Measurements from ENCODE around the gene PLP2. TPM values are rescaled to one million over a fixed set of nuclear protein-coding genes. Genes with fewer than 3 reads are reported as not detected.

The PLP2 gene
- total RNA-seq, 3 donors from 2014 or later (not counting 1 experiment from before 2014, with no cell fraction given), result 29.3 to 69.7 (median 34.8) TPM

GRCh38 chrX:49211074-49211473 is 39.4 kb downstream of the PLP2 start:
- intact Hi-C loops (cut with micrococcal nuclease), result no loop called here
- Mint-ChIP-seq H3K9me3 (no peaks in the 10 kb centered on the region), H3K27ac (no peak overlapping the region), H3K36me3 (no peaks in the 10 kb centered on the region), H3K27me3 (ENCODE audit: low read depth in 2 of 2) (peaks cover 0 to 4% of the 10 kb centered on the region in 2 donors), H3K4me3 (no peak overlapping the region), H3K4me1 (no peaks in the 10 kb centered on the region)
- WGBS (ENCODE audit: insufficient coverage), result 90% methylated on average over 6 of the region's 9 CpGs
- ATAC-seq (no peak), DNase-seq (no peak)
- H3K27me3 ChIP-seq (ENCODE audit: control insufficient read depth, insufficient read depth, low read length), result no peaks in the 10 kb centered on the region
- H3K9me3 ChIP-seq (ENCODE audit: control insufficient read depth, insufficient read depth, low read length), result no peaks in the 10 kb centered on the region
- H3K36me3 ChIP-seq (ENCODE audit: control insufficient read depth, insufficient read depth, low read length), result no peaks in the 10 kb centered on the region
- H3K4me1 ChIP-seq (ENCODE audit: control insufficient read depth, insufficient read depth, low read length), result no peaks in the 10 kb centered on the region
- no peak overlapping the region for H3K27ac ChIP-seq (ENCODE audit: low read length)
- no peak overlapping the region for H3K4me3 ChIP-seq (ENCODE audit: low read length)
- TF ChIP-seq CTCF (IDR thresholded peaks at IDR 0.05), result no peak

- Mint-ChIP-seq H3K9me3 (no peaks in the 10 kb centered on the region), H3K4me1 (no peaks in the 10 kb centered on the region), H3K27me3 (ENCODE audit: low read depth in 2 of 2) (peaks cover 0 to 4% of the 10 kb centered on the region in 2 donors), H3K27ac (no peak overlapping the region), H3K4me3 (no peak overlapping the region), H3K36me3 (no peaks in the 10 kb centered on the region)
- WGBS (ENCODE audit: insufficient coverage), result 92% methylated on average over 2 of the region's 2 CpGs
- ATAC-seq (no peak), DNase-seq (no peak)
- Histone ChIP-seq H3K9me3 (ENCODE audit: control insufficient read depth, insufficient read depth, low read length) (no peaks in the 10 kb centered on the region), H3K4me3 (ENCODE audit: low read length) (no peak overlapping the region), H3K27ac (ENCODE audit: low read length) (no peak overlapping the region), H3K4me1 (ENCODE audit: control insufficient read depth, insufficient read depth, low read length) (no peaks in the 10 kb centered on the region), H3K27me3 (ENCODE audit: control insufficient read depth, insufficient read depth, low read length) (no peaks in the 10 kb centered on the region), H3K36me3 (ENCODE audit: control insufficient read depth, insufficient read depth, low read length) (no peaks in the 10 kb centered on the region)
- TF ChIP-seq CTCF (IDR thresholded peaks at IDR 0.05), result no peak
- intact Hi-C loops (cut with micrococcal nuclease), result no loop called here
Observed at GRCh38 chrX:49212209-49212608, 40.5 kb downstream of the PLP2 start.

- H3K36me3 Mint-ChIP-seq, result no peaks in the 10 kb centered on the region
- Histone ChIP-seq H3K36me3 (ENCODE audit: control insufficient read depth, insufficient read depth, low read length) (no peaks in the 10 kb centered on the region), H3K4me3 (ENCODE audit: low read length) (no peak overlapping the region), H3K27ac (ENCODE audit: low read length) (no peak overlapping the region), H3K4me1 (ENCODE audit: control insufficient read depth, insufficient read depth, low read length) (no peaks in the 10 kb centered on the region), H3K27me3 (ENCODE audit: control insufficient read depth, insufficient read depth, low read length) (no peaks in the 10 kb centered on the region), H3K9me3 (ENCODE audit: control insufficient read depth, insufficient read depth, low read length) (no peaks in the 10 kb centered on the region)
- ATAC-seq (no peak), DNase-seq (no peak)
- peaks cover 0 to 4% of the 10 kb centered on the region in 2 donors for H3K27me3 Mint-ChIP-seq (ENCODE audit: low read depth in 2 of 2)
- no peaks in the 10 kb centered on the region for H3K9me3 Mint-ChIP-seq
- H3K27ac Mint-ChIP-seq, result no peak overlapping the region
- no peak overlapping the region for H3K4me3 Mint-ChIP-seq
- no peak for TF ChIP-seq CTCF (IDR thresholded peaks at IDR 0.05)
- WGBS (ENCODE audit: insufficient coverage), result 79% methylated on average over 1 of the region's 1 CpG
- H3K4me1 Mint-ChIP-seq, result no peaks in the 10 kb centered on the region
- intact Hi-C loops (cut with micrococcal nuclease), result no loop called here
Observed at GRCh38 chrX:49212861-49213260, 41.2 kb downstream of the PLP2 start.

GRCh38 chrX:49214416-49214815 is 42.7 kb downstream of the PLP2 start:
- Histone ChIP-seq H3K36me3 (ENCODE audit: control insufficient read depth, insufficient read depth, low read length) (no peaks in the 10 kb centered on the region), H3K9me3 (ENCODE audit: control insufficient read depth, insufficient read depth, low read length) (no peaks in the 10 kb centered on the region), H3K27ac (ENCODE audit: low read length) (no peak overlapping the region), H3K4me3 (ENCODE audit: low read length) (no peak overlapping the region), H3K27me3 (ENCODE audit: control insufficient read depth, insufficient read depth, low read length) (no peaks in the 10 kb centered on the region), H3K4me1 (ENCODE audit: control insufficient read depth, insufficient read depth, low read length) (no peaks in the 10 kb centered on the region)
- DNase-seq (no peak), ATAC-seq (no peak)
- Mint-ChIP-seq H3K4me3 (no peak overlapping the region), H3K4me1 (no peaks in the 10 kb centered on the region), H3K36me3 (no peaks in the 10 kb centered on the region), H3K9me3 (no peaks in the 10 kb centered on the region), H3K27me3 (ENCODE audit: low read depth in 2 of 2) (peaks cover 0 to 4% of the 10 kb centered on the region in 2 donors), H3K27ac (no peak overlapping the region)
- TF ChIP-seq CTCF (IDR thresholded peaks at IDR 0.05), result no peak
- intact Hi-C loops (cut with micrococcal nuclease), result no loop called here
- 75% methylated on average over 2 of the region's 2 CpGs for WGBS (ENCODE audit: insufficient coverage)

Measured in natural killer cell (primary cell).